SK-N-SH (cell line): ENCODE measurements around the gene KIRREL1. TPM values are rescaled to one million over a fixed set of nuclear protein-coding genes. Genes with fewer than 3 reads are reported as not detected.

Experiments
- CTCF ChIA-PET: fragments of 300-600, 350-600 bp; formaldehyde crosslinking; extraction: SDS; loops from one replicate; lab custom pipeline; 2021; lab: Yijun Ruan, JAX
- POLR2A ChIA-PET: fragments of 350-600 bp; sonication (Branson Sonifier 250); formaldehyde crosslinking; extraction: SDS; loops from one replicate; lab custom pipeline; 2020; ENCODE audit warnings: antibody characterized with exemption, inconsistent platforms; lab: Yijun Ruan, JAX
- DNase-seq: peaks from one replicate; pipeline ENCODE4 v3.0.0; 2012
- H2AFZ ChIP-seq: fragments of 200-600 bp; sonication (generic); 2 replicates; pipeline ENCODE4 v1.8.1; 2016; ENCODE audit warnings: antibody characterized with exemption, mild to moderate bottlenecking, low read depth
- H3F3A ChIP-seq: fragments of 200-600 bp; sonication (generic); replicated peaks from 2 replicates; pipeline ENCODE3; 2016; ENCODE audit warnings: antibody characterized with exemption, mild to moderate bottlenecking; ENCODE audit not compliant: insufficient read depth
- H3K27ac ChIP-seq, 2 experiments: fragments of 200-500 bp in 1 of 2; fragments of 200-600 bp in 1 of 2; sonication (Bioruptor generic) in 1 of 2; sonication (generic), shearing (Covaris generic) in 1 of 2; 2 replicates each; pipeline versions ENCODE4 v1.5.1 to v1.6.1; 2014 to 2016; ENCODE audit warnings: low read depth in 2 of 2, inconsistent platforms in 1 of 2, low read length in 1 of 2, mild to moderate bottlenecking in 1 of 2, mixed read lengths in 1 of 2
- H3K27me3 ChIP-seq: fragments of 200-600 bp; sonication (generic), shearing (Covaris generic); 2 replicates; pipeline ENCODE4 v1.6.1; 2016; ENCODE audit warnings: mixed run types; ENCODE audit not compliant: insufficient read depth
- H3K36me3 ChIP-seq, 2 experiments: fragments of 200-500 bp in 1 of 2; fragments of 200-600 bp in 1 of 2; sonication (Bioruptor generic) in 1 of 2; sonication (generic) in 1 of 2; replicated peaks in 1 of 2; 2 replicates each; pipeline versions ENCODE3 to v1.5.1; 2014 to 2016; ENCODE audit warnings: low read length in 1 of 2, mild to moderate bottlenecking in 1 of 2; ENCODE audit not compliant: insufficient read depth in 2 of 2, control insufficient read depth in 1 of 2
- H3K4me1 ChIP-seq, 2 experiments: fragments of 200-500 bp in 1 of 2; fragments of 200-600 bp in 1 of 2; sonication (Bioruptor generic) in 1 of 2; sonication (generic), shearing (Covaris generic) in 1 of 2; 2 replicates each; pipeline versions ENCODE4 v1.5.1 to v1.6.1; 2014 to 2016; ENCODE audit warnings: low read depth in 1 of 2, low read length in 1 of 2, mixed run types in 1 of 2; ENCODE audit not compliant: insufficient read depth in 2 of 2, control insufficient read depth in 1 of 2
- H3K4me2 ChIP-seq: fragments of 200-600 bp; sonication (generic), shearing (Covaris generic); 2 replicates; pipeline ENCODE4 v1.6.1; 2017; ENCODE audit warnings: mixed run types
- H3K4me3 ChIP-seq, 2 experiments: fragments of 200-500 bp in 1 of 2; fragments of 200-600 bp in 1 of 2; sonication (Bioruptor generic) in 1 of 2; sonication (generic), shearing (Covaris generic) in 1 of 2; 2 replicates each; pipeline versions ENCODE4 v1.5.1 to v1.8.1; 2014 to 2016; ENCODE audit warnings: low read depth in 2 of 2, inconsistent platforms in 1 of 2, low read length in 1 of 2, mild to moderate bottlenecking in 1 of 2, mixed read lengths in 1 of 2, moderate library complexity in 1 of 2
- H3K79me2 ChIP-seq: fragments of 200-600 bp; sonication (generic); 2 replicates; pipeline ENCODE4 v1.8.1; 2017; ENCODE audit warnings: mild to moderate bottlenecking; ENCODE audit not compliant: insufficient read depth
- H3K9ac ChIP-seq: fragments of 200-600 bp; sonication (generic); 2 replicates; pipeline ENCODE4 v1.6.1; 2017; ENCODE audit warnings: mixed run types
- H3K9me2 ChIP-seq: fragments of 200-600 bp; sonication (generic); 2 replicates; pipeline ENCODE4 v1.6.1; 2017; ENCODE audit warnings: mixed run types
- H3K9me3 ChIP-seq: fragments of 200-600 bp; sonication (generic); 2 replicates; pipeline ENCODE4 v1.6.1; 2017; ENCODE audit warnings: mixed run types, mild to moderate bottlenecking, moderate library complexity
- H4K20me1 ChIP-seq: fragments of 200-600 bp; sonication (generic); 2 replicates; pipeline ENCODE4 v1.6.1; 2017; ENCODE audit warnings: mild to moderate bottlenecking, mixed run types; ENCODE audit not compliant: insufficient read depth
- ELF1 ChIP-seq: IDR thresholded peaks from 2 replicates; pipeline ENCODE4 v1.4.0; 2012
- EZH2phosphoT487 ChIP-seq: fragments of 200-600 bp; sonication (generic); IDR thresholded peaks from 2 replicates; pipeline ENCODE4 v1.6.1; 2017; ENCODE audit warnings: low read depth, mixed run types, mild to moderate bottlenecking, antibody characterized with exemption, moderate library complexity, borderline replicate concordance
- FOSL2 ChIP-seq: IDR thresholded peaks from 2 replicates; pipeline ENCODE4 v1.4.0; 2012; ENCODE audit warnings: low read depth, mild to moderate bottlenecking, moderate library complexity, borderline replicate concordance
- FOXJ3 ChIP-seq: sonication (generic); formaldehyde crosslinking; IDR thresholded peaks from 2 replicates; pipeline ENCODE4 v1.5.1; 2020; ENCODE audit warnings: mild to moderate bottlenecking, missing genetic modification reagents
- FOXM1 ChIP-seq: IDR thresholded peaks from 2 replicates; pipeline ENCODE4 v1.4.0; 2012; ENCODE audit warnings: low read depth, mild to moderate bottlenecking
- JUND ChIP-seq: IDR thresholded peaks from 2 replicates; pipeline ENCODE4 v1.4.0; 2012
- NFIC ChIP-seq: IDR thresholded peaks from 2 replicates; pipeline ENCODE4 v1.4.0; 2012; ENCODE audit warnings: borderline replicate concordance
- NRF1 ChIP-seq: IDR thresholded peaks from 2 replicates; pipeline ENCODE4 v1.6.1; 2012; ENCODE audit warnings: low read depth, mild to moderate bottlenecking, low read length
- RFX5 ChIP-seq: IDR thresholded peaks from 2 replicates; pipeline ENCODE4 v1.6.1; 2012; ENCODE audit warnings: mild to moderate bottlenecking, improper control_type of control experiment, low read length
- RXRA ChIP-seq: IDR thresholded peaks from 2 replicates; pipeline ENCODE4 v1.4.0; 2012; ENCODE audit warnings: low read depth, mild to moderate bottlenecking, borderline replicate concordance
- SMC3 ChIP-seq: IDR thresholded peaks from 2 replicates; pipeline ENCODE4 v1.6.1; 2012; ENCODE audit warnings: low read depth, low read length, improper control_type of control experiment
- TAF1 ChIP-seq: IDR thresholded peaks from 2 replicates; pipeline ENCODE4 v1.6.1; 2012; ENCODE audit warnings: low read depth, mild to moderate bottlenecking, low read length, moderate library complexity, borderline replicate concordance
- TCF12 ChIP-seq: IDR thresholded peaks from 2 replicates; pipeline ENCODE4 v1.4.0; 2012
- WGBS: methylation state at CpG from one replicate; pipeline ENCODE4 v1.1.6; 2017; ENCODE audit warnings: low lambda C conversion rate; 5-methylcytosine and 5-hydroxymethylcytosine counted together
- polyA plus RNA-seq, 3 experiments: library from polyadenylated mRNA; depleted of rRNA; stranded (reverse); fragments of >200 nt; gene quantifications; 2 replicates each; pipeline ENCODE4 v1.2.3, GENCODE V29; 2012
- TF ChIP-seq, protein P1 (sequence below): IDR thresholded peaks from 2 replicates; pipeline ENCODE4 v1.4.0; 2012; ENCODE audit warnings: low read depth, borderline replicate concordance

KIRREL1 gene
- polyA plus RNA-seq, 1 of the 3 experiments (the other 2 are of a cell fraction), result 47.8 TPM

- CTCF ChIA-PET, result interaction anchor here (1.3 kb wide), 1 partner anchor 30 kb away, joined by 5 read pairs; no protein-coding TSS in a partner anchor
Observed at GRCh38 chr1:158056498-158056897, 63.1 kb downstream of the KIRREL1 start.

DNA sequence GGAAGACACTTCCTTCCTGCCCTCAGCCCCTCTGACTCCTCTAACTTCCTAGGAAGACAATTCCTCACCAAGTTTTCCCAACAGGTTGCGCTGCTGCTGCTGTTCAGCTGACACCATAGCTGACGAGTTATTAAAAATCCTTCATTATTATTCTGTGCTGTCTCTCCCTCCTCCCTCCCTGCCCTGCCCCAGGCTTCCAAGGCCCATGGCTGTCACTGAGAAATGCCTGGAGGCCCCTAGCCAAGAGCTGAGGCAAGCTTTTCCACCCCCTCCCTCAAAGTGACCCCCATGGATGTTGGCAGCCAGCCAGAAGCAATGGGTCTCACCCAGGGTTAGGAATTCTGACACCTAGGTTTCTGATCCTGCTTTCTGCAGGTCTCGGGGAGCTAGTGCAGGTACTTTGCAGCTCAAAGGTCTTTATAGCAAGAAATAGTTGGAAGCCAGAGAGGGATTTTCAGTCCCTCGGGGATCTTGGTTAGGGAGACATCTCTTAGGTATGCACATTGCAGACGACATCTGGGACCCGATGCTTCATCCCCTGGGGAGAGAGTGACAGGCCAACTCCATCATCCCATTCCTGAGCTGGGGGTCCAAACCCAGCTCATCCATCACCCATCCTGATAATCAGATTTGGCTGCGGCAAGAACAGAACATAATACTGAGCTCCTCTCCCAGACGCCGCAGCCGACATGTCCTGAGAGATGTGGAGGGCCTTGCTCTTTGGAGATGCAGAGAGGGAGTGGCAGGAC lies 65.0 kb downstream of the KIRREL1 start:
- Histone ChIP-seq H2AFZ (no peak overlapping the region), H3K9me3 (no peaks in the 10 kb centered on the region), H3K27ac (no peak overlapping the region), H3K36me3 (peaks cover 11 to 30% of the 10 kb centered on the region in 2 experiments), H3K79me2 (peaks cover 99% of the 10 kb centered on the region), H3K9ac (no peak overlapping the region), H3K4me3 (no peak overlapping the region), H4K20me1 (peaks cover 99% of the 10 kb centered on the region), H3K4me2 (no peak overlapping the region), H3K27me3 (no peaks in the 10 kb centered on the region), H3F3A (no peaks in the 10 kb centered on the region), H3K9me2 (no peaks in the 10 kb centered on the region), H3K4me1 (peaks cover 0 to 10% of the 10 kb centered on the region in 2 experiments; a peak in 2 of 4 replicates)
- DNase-seq, result no peak
- 75% methylated on average over 5 of the region's 10 CpGs for WGBS
- POLR2A ChIA-PET, result no interaction called here
- TF ChIP-seq EZH2phosphoT487 (no peak), TAF1 (no peak), JUND (no peak), FOXJ3 (no peak), FOXM1 (no peak), ELF1 (no peak), TCF12 (no peak), NRF1 (no peak), RFX5 (no peak), NFIC (no peak)
- TF ChIP-seq, protein P1, sequence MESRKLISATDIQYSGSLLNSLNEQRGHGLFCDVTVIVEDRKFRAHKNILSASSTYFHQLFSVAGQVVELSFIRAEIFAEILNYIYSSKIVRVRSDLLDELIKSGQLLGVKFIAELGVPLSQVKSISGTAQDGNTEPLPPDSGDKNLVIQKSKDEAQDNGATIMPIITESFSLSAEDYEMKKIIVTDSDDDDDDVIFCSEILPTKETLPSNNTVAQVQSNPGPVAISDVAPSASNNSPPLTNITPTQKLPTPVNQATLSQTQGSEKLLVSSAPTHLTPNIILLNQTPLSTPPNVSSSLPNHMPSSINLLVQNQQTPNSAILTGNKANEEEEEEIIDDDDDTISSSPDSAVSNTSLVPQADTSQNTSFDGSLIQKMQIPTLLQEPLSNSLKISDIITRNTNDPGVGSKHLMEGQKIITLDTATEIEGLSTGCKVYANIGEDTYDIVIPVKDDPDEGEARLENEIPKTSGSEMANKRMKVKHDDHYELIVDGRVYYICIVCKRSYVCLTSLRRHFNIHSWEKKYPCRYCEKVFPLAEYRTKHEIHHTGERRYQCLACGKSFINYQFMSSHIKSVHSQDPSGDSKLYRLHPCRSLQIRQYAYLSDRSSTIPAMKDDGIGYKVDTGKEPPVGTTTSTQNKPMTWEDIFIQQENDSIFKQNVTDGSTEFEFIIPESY, result no peak
- CTCF ChIA-PET, result interaction anchor here (1.0 kb wide), 1 partner anchor 22 kb away, joined by 4 read pairs; no protein-coding TSS in a partner anchor

More at GRCh38 chr1:158056498-158056897, 63.1 kb downstream of the KIRREL1 start:
- no peaks in the 10 kb centered on the region for H3K9me2 ChIP-seq
- no peak overlapping the region for H2AFZ ChIP-seq
- no peak for DNase-seq
- H3K9me3 ChIP-seq, result no peaks in the 10 kb centered on the region
- H3K27ac ChIP-seq, result no peak overlapping the region
- H3K4me1 ChIP-seq, result peaks cover 0 to 11% of the 10 kb centered on the region in 2 experiments; a peak in 2 of 4 replicates
- TF ChIP-seq FOSL2 (no peak), RFX5 (no peak), RXRA (no peak), ELF1 (no peak), SMC3 (no peak)
- no peaks in the 10 kb centered on the region for H3K27me3 ChIP-seq
- H4K20me1 ChIP-seq, result peaks cover 99% of the 10 kb centered on the region
- peaks cover 99% of the 10 kb centered on the region for H3K79me2 ChIP-seq
- H3K9ac ChIP-seq, result no peak overlapping the region
- no peak overlapping the region for H3K4me3 ChIP-seq
- no peaks in the 10 kb centered on the region for H3F3A ChIP-seq
- POLR2A ChIA-PET, result no interaction called here
- peaks cover 20 to 22% of the 10 kb centered on the region in 2 experiments for H3K36me3 ChIP-seq
- H3K4me2 ChIP-seq, result no peak overlapping the region
- 64% methylated on average over 5 of the region's 5 CpGs for WGBS
